ENCODE results near the gene SLC13A2. TPM values are rescaled to one million over a fixed set of nuclear protein-coding genes. Genes with fewer than 3 reads are reported as not detected.

SLC13A2 gene
- total and polyA plus RNA-seq, 2 of the 4 experiments (the other 2 are of a cell fraction), result not detected

DNA sequence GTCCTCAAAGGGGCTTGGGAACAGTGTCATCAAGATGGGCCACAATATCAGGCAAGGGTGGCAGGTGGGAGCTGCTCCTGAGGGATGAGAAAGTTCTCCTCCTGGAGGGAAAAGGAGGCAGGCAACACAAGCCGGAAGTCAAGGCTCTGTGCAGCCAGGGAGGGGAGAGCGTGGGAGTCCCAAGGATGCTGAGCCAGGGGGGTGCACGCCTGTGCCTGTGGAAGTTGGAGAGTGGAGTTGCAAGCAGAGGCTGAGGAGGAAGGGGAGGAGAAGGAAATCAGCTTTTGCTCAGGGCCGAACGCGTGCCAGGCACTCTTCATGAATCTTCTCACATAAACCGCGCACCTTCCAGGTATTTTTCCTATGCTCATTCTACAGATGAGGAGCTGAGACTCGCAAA lies 7.4 kb upstream of the SLC13A2 start:
- Histone ChIP-seq H3K27me3 (ENCODE audit: control insufficient read depth, insufficient read depth, low read length) (peaks cover 42% of the 10 kb centered on the region), H3K56ac (ENCODE audit: extremely low read depth, insufficient read depth, low read length) (no peak overlapping the region), H3K4me1 (ENCODE audit: control insufficient read depth, insufficient read depth, low read length) (peaks cover 3% of the 10 kb centered on the region; the same call in 1 of the 2 replicates), H4K8ac (ENCODE audit: low read depth in 2 of 2, low read length in 2 of 2) (no peak overlapping the region), H2BK120ac (ENCODE audit: low read depth, low read length) (no peak overlapping the region), H4K20me1 (ENCODE audit: insufficient read depth, low read length) (no peaks in the 10 kb centered on the region), H3K14ac (replicated peaks; ENCODE audit: low read depth, low read length) (no peak overlapping the region), H3K79me1 (ENCODE audit: low read depth in 1 of 2, low read length in 2 of 2) (no peaks in the 10 kb centered on the region), H2AK5ac (ENCODE audit: low read depth, low read length) (no peak overlapping the region), H2AFZ (replicated peaks; ENCODE audit: low read length, poor library complexity) (no peak overlapping the region), H3K4ac (ENCODE audit: low read depth, low read length) (no peak overlapping the region), H3K4me2 (ENCODE audit: low read depth, low read length) (no peak overlapping the region), H2AK9ac (replicated peaks; ENCODE audit: low read depth, low read length, poor library complexity) (no peak overlapping the region), H3K9me3 (ENCODE audit: control insufficient read depth, insufficient read depth, low read length) (no peaks in the 10 kb centered on the region), H4K5ac (ENCODE audit: low read depth, low read length) (no peak overlapping the region), H3K36me3 (ENCODE audit: control insufficient read depth, insufficient read depth, low read length) (no peaks in the 10 kb centered on the region), H3K9me1 (ENCODE audit: insufficient read depth, low read length) (no peaks in the 10 kb centered on the region), H2BK15ac (ENCODE audit: low read depth, low read length) (no peak overlapping the region), H3K9ac (ENCODE audit: low read depth, low read length) (no peak overlapping the region), H3K23ac (ENCODE audit: low read depth, low read length) (no peak overlapping the region), H2BK5ac (ENCODE audit: low read depth, low read length, poor library complexity, severe bottlenecking) (no peak overlapping the region), H3K18ac (ENCODE audit: low read depth, low read length) (no peak overlapping the region), H2BK20ac (ENCODE audit: low read depth, low read length) (no peak overlapping the region), H3K27ac (ENCODE audit: insufficient read depth, low read length) (no peak overlapping the region), H4K91ac (ENCODE audit: insufficient read depth, low read depth, low read length) (no peak overlapping the region), H3K4me3 (ENCODE audit: insufficient read depth, low read depth, low read length) (no peak overlapping the region)
- ChIA-PET POLR2A (ENCODE audit: unreplicated experiment) (no interaction called here), CTCF (interaction anchor here (0.6 kb wide), 1 partner anchor 78 kb away, joined by 6 read pairs; no protein-coding TSS in a partner anchor)
- intact Hi-C loops (cut with micrococcal nuclease), result no loop called here
- no peak for ATAC-seq (ENCODE audit: low read depth)
- dilution Hi-C loops (cut with HindIII; ENCODE audit: low sequenced_read_pairs, unreplicated experiment), result no loop called here
- TF ChIP-seq RAD21 (IDR thresholded peaks at IDR 0.05; ENCODE audit: low read length), result no peak
- no peak for TF ChIP-seq RCOR1 (IDR thresholded peaks at IDR 0.05; ENCODE audit: insufficient replicate concordance, low read length)
- TF ChIP-seq, protein P1, sequence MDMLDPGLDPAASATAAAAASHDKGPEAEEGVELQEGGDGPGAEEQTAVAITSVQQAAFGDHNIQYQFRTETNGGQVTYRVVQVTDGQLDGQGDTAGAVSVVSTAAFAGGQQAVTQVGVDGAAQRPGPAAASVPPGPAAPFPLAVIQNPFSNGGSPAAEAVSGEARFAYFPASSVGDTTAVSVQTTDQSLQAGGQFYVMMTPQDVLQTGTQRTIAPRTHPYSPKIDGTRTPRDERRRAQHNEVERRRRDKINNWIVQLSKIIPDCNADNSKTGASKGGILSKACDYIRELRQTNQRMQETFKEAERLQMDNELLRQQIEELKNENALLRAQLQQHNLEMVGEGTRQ (IDR thresholded peaks at IDR 0.05; ENCODE audit: low read depth, low read length), result no peak
- TF ChIP-seq MAFK (IDR thresholded peaks at IDR 0.05; ENCODE audit: low read depth, low read length), result no peak
- no peak for TF ChIP-seq BHLHE40 (IDR thresholded peaks at IDR 0.05; ENCODE audit: low read depth, low read length)
- TF ChIP-seq MAZ (IDR thresholded peaks at IDR 0.05; ENCODE audit: borderline replicate concordance, low read depth, low read length), result no peak
- TF ChIP-seq POLR2A (IDR thresholded peaks at IDR 0.05; ENCODE audit: low read depth, low read length), result no peak
- TF ChIP-seq NFE2L2 (IDR thresholded peaks at IDR 0.05; ENCODE audit: low read depth, low read length), result no peak
- no peak for TF ChIP-seq SMC3 (IDR thresholded peaks at IDR 0.05; ENCODE audit: low read depth, low read length)
- TF ChIP-seq CTCF (conservative IDR thresholded peaks at IDR 0.05; ENCODE audit: low read depth, low read length), result no peak
- no peak for TF ChIP-seq RFX5 (IDR thresholded peaks at IDR 0.05; ENCODE audit: low read depth, low read length)
- TF ChIP-seq MXI1 (IDR thresholded peaks at IDR 0.05; ENCODE audit: borderline replicate concordance, low read depth, low read length), result no peak
- TF ChIP-seq FOS (IDR thresholded peaks at IDR 0.05; ENCODE audit: low read depth, low read length), result no peak
- TF ChIP-seq CEBPB (IDR thresholded peaks at IDR 0.05; ENCODE audit: low read depth, low read length), result no peak
- TF ChIP-seq, protein P2, sequence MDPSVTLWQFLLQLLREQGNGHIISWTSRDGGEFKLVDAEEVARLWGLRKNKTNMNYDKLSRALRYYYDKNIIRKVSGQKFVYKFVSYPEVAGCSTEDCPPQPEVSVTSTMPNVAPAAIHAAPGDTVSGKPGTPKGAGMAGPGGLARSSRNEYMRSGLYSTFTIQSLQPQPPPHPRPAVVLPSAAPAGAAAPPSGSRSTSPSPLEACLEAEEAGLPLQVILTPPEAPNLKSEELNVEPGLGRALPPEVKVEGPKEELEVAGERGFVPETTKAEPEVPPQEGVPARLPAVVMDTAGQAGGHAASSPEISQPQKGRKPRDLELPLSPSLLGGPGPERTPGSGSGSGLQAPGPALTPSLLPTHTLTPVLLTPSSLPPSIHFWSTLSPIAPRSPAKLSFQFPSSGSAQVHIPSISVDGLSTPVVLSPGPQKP (IDR thresholded peaks at IDR 0.05; ENCODE audit: borderline replicate concordance, low read depth, low read length), result no peak
- TF ChIP-seq CHD1 (IDR thresholded peaks at IDR 0.05; ENCODE audit: low read depth, low read length), result no peak
- in situ Hi-C loops (cut with MboI; ENCODE audit: low sequenced_read_pairs), result no loop called here
- 17% methylated on average over 1 of the region's 9 CpGs; no CpG with 5 or more reads in 1 of the 2 experiments for WGBS, 2 experiments (ENCODE audit: extremely low coverage in 2 of 2, insufficient read length in 1 of 2)
- BruUV-seq (replicated peaks), result no TSS peak
- no peak for DNase-seq
